SJSA1 (cell line): ENCODE measurements around the gene PREP. TPM values are rescaled to one million over a fixed set of nuclear protein-coding genes. Genes with fewer than 3 reads are reported as not detected.
"Not testable (repeated sequence)": the region's sequence is repeated elsewhere in the genome, so short reads cannot be mapped to it uniquely, and the experiment has no call there.

Experiments used
- DNase-seq, 2 experiments: peaks; one replicate each; pipeline ENCODE4 v3.0.0-alpha.2; 2015 to 2020; ENCODE audit warnings: low spot score in 2 of 2, low read depth in 1 of 2
- H3K27ac ChIP-seq: fragments of 250-450 bp; sonication (Bioruptor Pico); 2 replicates; pipeline ENCODE4 v1.5.1; 2020; ENCODE audit warnings: mild to moderate bottlenecking, moderate library complexity
- H3K27me3 ChIP-seq: fragments of 250-450 bp; sonication (Bioruptor Pico); replicated peaks from 2 replicates; pipeline ENCODE4 v1.5.1; 2020; ENCODE audit warnings: mild to moderate bottlenecking, moderate library complexity
- H3K36me3 ChIP-seq: fragments of 250-450 bp; sonication (Bioruptor Pico); 2 replicates; pipeline ENCODE4 v1.5.1; 2020; ENCODE audit warnings: mild to moderate bottlenecking
- H3K4me1 ChIP-seq: fragments of 250-450 bp; sonication (Bioruptor Pico); replicated peaks from 2 replicates; pipeline ENCODE4 v1.6.1; 2021; ENCODE audit warnings: mild to moderate bottlenecking
- H3K4me3 ChIP-seq: fragments of 250-450 bp; sonication (Bioruptor Pico); 2 replicates; pipeline ENCODE4 v1.5.1; 2020; ENCODE audit warnings: mild to moderate bottlenecking
- H3K9me3 ChIP-seq: fragments of 250-450 bp; sonication (Bioruptor Pico); replicated peaks from 2 replicates; pipeline ENCODE4 v1.5.1; 2020; ENCODE audit warnings: mild to moderate bottlenecking
- total RNA-seq: library from RNA; depleted of rRNA; stranded (reverse); fragments of >200 nt; shearing (Covaris generic); gene quantifications from 2 replicates; pipeline ENCODE4 v1.2.3, GENCODE V29; 2014; rRNA removed

The PREP gene
- total RNA-seq, 1 experiment from 2014 or later = 17.1 TPM

DNA sequence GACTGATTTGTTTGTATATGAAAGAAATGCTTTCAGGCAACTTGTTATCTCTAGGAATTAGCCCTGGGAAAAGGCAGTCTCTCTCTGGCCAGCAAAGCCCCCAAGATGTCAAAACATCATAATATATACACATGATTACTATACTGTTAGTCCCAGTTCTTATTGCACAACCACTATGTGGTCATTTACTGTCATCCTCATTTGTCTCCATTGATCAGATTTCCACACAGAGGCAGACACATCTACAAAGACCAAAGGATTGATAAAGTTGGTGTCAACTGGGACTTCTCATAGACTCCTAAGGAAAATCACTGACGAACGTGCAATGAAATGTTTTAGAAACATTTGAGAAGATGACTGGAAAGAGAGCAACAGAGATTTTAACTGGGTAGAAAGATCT lies 151.2 kb downstream of the PREP start:
- H3K27ac ChIP-seq = no peak overlapping the region

DNA sequence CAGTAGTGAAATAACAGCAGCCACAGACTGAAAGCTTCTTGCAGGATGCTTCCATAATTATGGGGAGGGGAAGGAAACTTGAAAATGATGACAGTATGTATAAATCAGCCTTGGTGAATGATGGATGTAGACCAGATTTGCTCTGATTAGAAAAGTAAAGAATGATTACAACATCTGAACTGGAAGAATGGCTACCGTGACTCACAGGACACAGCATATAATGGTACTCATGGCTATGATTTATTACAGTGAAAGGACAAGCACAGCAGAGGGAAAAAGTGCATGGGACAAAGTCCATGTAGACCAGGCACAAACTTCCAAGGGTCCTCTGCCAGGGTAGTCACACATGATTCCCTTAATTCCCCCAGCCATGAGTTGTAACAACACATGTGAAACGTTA lies 152.3 kb downstream of the PREP start:
- Histone ChIP-seq H3K4me1 (no peaks in the 10 kb centered on the region), H3K36me3 (no peaks in the 10 kb centered on the region), H3K27ac (no peak overlapping the region), H3K27me3 (no peaks in the 10 kb centered on the region), H3K9me3 (no peaks in the 10 kb centered on the region), H3K4me3 (no peak overlapping the region)
- DNase-seq = no peak

More for the DNA sequence above, 151.2 kb downstream of the PREP start:
- H3K27me3 ChIP-seq = no peaks in the 10 kb centered on the region
- no peaks in the 10 kb centered on the region for H3K4me1 ChIP-seq
- no peak overlapping the region for H3K4me3 ChIP-seq
- DNase-seq = no peak
- H3K9me3 ChIP-seq = no peaks in the 10 kb centered on the region
- H3K36me3 ChIP-seq = no peaks in the 10 kb centered on the region

DNA sequence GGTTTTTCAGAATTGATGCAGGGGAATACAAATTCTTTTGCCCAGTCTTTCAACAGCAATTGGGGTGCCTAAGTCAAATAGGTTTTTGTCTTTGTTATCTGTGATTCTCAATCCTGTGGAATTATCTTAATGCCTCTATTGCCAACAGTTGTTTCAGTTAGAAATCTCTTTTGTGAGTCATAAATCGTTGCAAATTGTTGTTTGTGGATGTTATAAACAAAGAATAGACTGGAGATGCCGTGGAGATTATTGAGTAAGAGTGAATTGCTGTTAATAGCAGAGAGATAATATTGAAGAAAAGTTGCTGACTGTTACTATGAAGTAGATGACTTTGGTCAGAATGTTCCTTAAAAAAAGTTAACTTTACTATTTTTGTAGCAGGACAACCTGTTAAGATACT lies 159.4 kb downstream of the PREP start:
- DNase-seq = peak in 1 of 2 experiments; percentile 18
- Histone ChIP-seq H3K4me3 (no peak overlapping the region), H3K27ac (no peak overlapping the region), H3K9me3 (no peaks in the 10 kb centered on the region), H3K4me1 (peaks cover 15% of the 10 kb centered on the region; the same call in 1 of the 2 replicates), H3K36me3 (no peaks in the 10 kb centered on the region), H3K27me3 (no peaks in the 10 kb centered on the region)

GRCh38 chr6:105235155-105235554 lies 167.7 kb downstream of the PREP start:
- DNase-seq = no peak
- no peaks in the 10 kb centered on the region for H3K9me3 ChIP-seq
- H3K27ac ChIP-seq = no peak overlapping the region
- no peaks in the 10 kb centered on the region for H3K27me3 ChIP-seq
- no peak overlapping the region for H3K4me3 ChIP-seq
- H3K4me1 ChIP-seq = no peaks in the 10 kb centered on the region
- H3K36me3 ChIP-seq = no peaks in the 10 kb centered on the region

GRCh38 chr6:105231771-105232170 lies 171.1 kb downstream of the PREP start:
- H3K27ac ChIP-seq = not testable (repeated sequence)

More at GRCh38 chr6:105231771-105232170, 171.1 kb downstream of the PREP start:
- DNase-seq, H3K27me3 ChIP-seq, H3K36me3 ChIP-seq, H3K4me1 ChIP-seq, H3K9me3 ChIP-seq, H3K4me3 ChIP-seq: not testable (repeated sequence)

Other genes starting within 250 kb of the PREP start
- gene POPDC3, start 223.1 kb downstream of the PREP start, total RNA-seq = 41.7 and 51.3 TPM in 2 replicates